NCI-H774 (cell line): ENCODE measurements around the gene ATXN8OS.
"Not testable (repeated sequence)": the region's sequence is repeated elsewhere in the genome, so short reads cannot be mapped to it uniquely, and the experiment has no call there.

Experiments used
- DNase-seq: peaks from one replicate; lab custom pipeline; 2025; lab: John Stamatoyannopoulos, UW

Gene ATXN8OS

GRCh38 chr13:70107498-70108281, at the start of gene ATXN8OS:
Gene ATXN8OS (plus strand): TSS chr13:70107826.
- DNase-seq: no peak

GRCh38 chr13:70080012-70080411, 27.6 kb upstream of the ATXN8OS start:
- DNase-seq: no peak

GRCh38 chr13:70087247-70087646, 20.4 kb upstream of the ATXN8OS start:
- no peak for DNase-seq

- no peak for DNase-seq
These were observed 18.7 kb upstream of the ATXN8OS start for GRCh38 chr13:70088926-70089325.

- no peak for DNase-seq
These were observed 17.4 kb upstream of the ATXN8OS start for GRCh38 chr13:70090036-70090723.

- DNase-seq: no peak
These were observed 9.0 kb upstream of the ATXN8OS start for GRCh38 chr13:70098669-70099068.

- DNase-seq: no peak
These were observed 3.1 kb upstream of the ATXN8OS start for GRCh38 chr13:70104481-70104880.

- no peak for DNase-seq
These were observed 515 bp upstream of the ATXN8OS start for GRCh38 chr13:70107125-70107497.

GRCh38 chr13:70108356-70109105, 905 bp downstream of the ATXN8OS start, which contains the start of gene KLHL1:
Gene KLHL1 (minus strand): TSS chr13:70108452. CDS start chr13:70107699, 753 bp downstream.
- DNase-seq: no peak

GRCh38 chr13:70117338-70117905, 9.8 kb downstream of the ATXN8OS start:
- DNase-seq: no peak

GRCh38 chr13:70125693-70126092, 18.1 kb downstream of the ATXN8OS start:
- no peak for DNase-seq

- DNase-seq: no peak
These were observed 20.5 kb downstream of the ATXN8OS start for GRCh38 chr13:70128098-70128497.

- not testable (repeated sequence) for DNase-seq
These were observed 35.0 kb downstream of the ATXN8OS start for GRCh38 chr13:70142658-70143057.

- no peak for DNase-seq
These were observed 54.5 kb downstream of the ATXN8OS start for GRCh38 chr13:70162141-70162540.

- DNase-seq: no peak
These were observed 63.1 kb downstream of the ATXN8OS start for GRCh38 chr13:70170689-70171088.

- DNase-seq: no peak
These were observed 63.5 kb downstream of the ATXN8OS start for GRCh38 chr13:70171151-70171550.

- no peak for DNase-seq
These were observed 65.4 kb downstream of the ATXN8OS start for GRCh38 chr13:70172946-70173597.

- no peak for DNase-seq
These were observed 66.0 kb downstream of the ATXN8OS start for GRCh38 chr13:70173598-70173959.

- no peak for DNase-seq
These were observed 70.7 kb downstream of the ATXN8OS start for GRCh38 chr13:70178346-70178745.
